ENCODE results near the gene NR4A1. TPM values are rescaled to one million over a fixed set of nuclear protein-coding genes. Genes with fewer than 3 reads are reported as not detected.

The NR4A1 gene
- total and polyA plus RNA-seq, 2 of the 13 experiments (the other 11 are each of a cell fraction or from before 2014, with no cell fraction given), result 5.7 to 15.2 TPM

DNA sequence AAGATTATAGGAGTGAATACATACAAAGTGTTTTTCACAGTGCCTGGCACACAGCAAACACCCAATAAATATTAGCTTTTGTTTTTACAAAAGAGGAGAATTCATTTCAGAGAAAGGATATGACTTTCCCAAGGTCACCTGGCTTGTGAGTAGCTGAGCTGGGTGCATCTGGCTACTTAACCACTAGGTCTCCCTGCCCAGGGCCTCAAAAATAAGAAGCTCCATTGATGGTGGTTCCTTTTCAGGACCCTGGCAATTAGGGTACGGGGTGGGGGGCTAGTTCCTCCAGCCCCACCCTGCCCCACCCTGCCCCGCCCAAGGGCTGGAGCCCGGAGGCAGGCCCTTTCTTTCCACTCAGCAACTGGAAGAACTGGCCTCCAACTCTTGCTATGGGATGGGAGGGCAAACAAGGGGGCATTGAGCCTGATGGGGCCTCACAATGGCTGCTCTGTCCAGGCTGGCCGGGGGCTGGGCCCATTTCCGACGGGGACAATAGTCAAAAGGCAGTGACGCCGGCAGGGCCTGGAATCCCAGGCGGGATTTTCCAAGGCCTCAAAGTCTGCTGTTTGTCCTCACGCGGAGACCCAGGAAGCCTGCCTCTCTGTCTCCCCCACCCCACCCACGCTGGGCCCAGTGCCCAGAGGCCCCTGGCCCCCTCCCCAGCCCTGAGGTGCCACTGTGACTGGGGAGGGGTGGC is 10.4 kb downstream of the NR4A1 start (continued):
- TF ChIP-seq, protein P1, sequence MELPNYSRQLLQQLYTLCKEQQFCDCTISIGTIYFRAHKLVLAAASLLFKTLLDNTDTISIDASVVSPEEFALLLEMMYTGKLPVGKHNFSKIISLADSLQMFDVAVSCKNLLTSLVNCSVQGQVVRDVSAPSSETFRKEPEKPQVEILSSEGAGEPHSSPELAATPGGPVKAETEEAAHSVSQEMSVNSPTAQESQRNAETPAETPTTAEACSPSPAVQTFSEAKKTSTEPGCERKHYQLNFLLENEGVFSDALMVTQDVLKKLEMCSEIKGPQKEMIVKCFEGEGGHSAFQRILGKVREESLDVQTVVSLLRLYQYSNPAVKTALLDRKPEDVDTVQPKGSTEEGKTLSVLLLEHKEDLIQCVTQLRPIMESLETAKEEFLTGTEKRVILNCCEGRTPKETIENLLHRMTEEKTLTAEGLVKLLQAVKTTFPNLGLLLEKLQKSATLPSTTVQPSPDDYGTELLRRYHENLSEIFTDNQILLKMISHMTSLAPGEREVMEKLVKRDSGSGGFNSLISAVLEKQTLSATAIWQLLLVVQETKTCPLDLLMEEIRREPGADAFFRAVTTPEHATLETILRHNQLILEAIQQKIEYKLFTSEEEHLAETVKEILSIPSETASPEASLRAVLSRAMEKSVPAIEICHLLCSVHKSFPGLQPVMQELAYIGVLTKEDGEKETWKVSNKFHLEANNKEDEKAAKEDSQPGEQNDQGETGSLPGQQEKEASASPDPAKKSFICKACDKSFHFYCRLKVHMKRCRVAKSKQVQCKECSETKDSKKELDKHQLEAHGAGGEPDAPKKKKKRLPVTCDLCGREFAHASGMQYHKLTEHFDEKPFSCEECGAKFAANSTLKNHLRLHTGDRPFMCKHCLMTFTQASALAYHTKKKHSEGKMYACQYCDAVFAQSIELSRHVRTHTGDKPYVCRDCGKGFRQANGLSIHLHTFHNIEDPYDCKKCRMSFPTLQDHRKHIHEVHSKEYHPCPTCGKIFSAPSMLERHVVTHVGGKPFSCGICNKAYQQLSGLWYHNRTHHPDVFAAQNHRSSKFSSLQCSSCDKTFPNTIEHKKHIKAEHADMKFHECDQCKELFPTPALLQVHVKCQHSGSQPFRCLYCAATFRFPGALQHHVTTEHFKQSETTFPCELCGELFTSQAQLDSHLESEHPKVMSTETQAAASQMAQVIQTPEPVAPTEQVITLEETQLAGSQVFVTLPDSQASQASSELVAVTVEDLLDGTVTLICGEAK (IDR thresholded peaks at IDR 0.05), result no peak
- TF ChIP-seq, protein P1 (CRISPR knock-in tag; IDR thresholded peaks at IDR 0.05), result no peak
- TF ChIP-seq HNRNPLL (IDR thresholded peaks at IDR 0.05; ENCODE audit: low read depth, low read length, poor library complexity, severe bottlenecking), result peak; percentile 20
- no peak for TF ChIP-seq MTA1 (CRISPR knock-in tag; IDR thresholded peaks at IDR 0.05; ENCODE audit: borderline replicate concordance)
- TF ChIP-seq, protein P2, sequence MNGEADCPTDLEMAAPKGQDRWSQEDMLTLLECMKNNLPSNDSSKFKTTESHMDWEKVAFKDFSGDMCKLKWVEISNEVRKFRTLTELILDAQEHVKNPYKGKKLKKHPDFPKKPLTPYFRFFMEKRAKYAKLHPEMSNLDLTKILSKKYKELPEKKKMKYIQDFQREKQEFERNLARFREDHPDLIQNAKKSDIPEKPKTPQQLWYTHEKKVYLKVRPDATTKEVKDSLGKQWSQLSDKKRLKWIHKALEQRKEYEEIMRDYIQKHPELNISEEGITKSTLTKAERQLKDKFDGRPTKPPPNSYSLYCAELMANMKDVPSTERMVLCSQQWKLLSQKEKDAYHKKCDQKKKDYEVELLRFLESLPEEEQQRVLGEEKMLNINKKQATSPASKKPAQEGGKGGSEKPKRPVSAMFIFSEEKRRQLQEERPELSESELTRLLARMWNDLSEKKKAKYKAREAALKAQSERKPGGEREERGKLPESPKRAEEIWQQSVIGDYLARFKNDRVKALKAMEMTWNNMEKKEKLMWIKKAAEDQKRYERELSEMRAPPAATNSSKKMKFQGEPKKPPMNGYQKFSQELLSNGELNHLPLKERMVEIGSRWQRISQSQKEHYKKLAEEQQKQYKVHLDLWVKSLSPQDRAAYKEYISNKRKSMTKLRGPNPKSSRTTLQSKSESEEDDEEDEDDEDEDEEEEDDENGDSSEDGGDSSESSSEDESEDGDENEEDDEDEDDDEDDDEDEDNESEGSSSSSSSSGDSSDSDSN (CRISPR knock-in tag; IDR thresholded peaks at IDR 0.05), result 0 out of 2 replicates have a peak, but pooled peaks have one; percentile 28
- TF ChIP-seq SP5 (CRISPR knock-in tag; IDR thresholded peaks at IDR 0.05; ENCODE audit: borderline replicate concordance, low read depth), result peak; percentile 66; the same call in 1 of the 2 replicates
- peak; percentile 19; the same call in 1 of the 2 replicates for TF ChIP-seq FOXA3 (CRISPR knock-in tag; IDR thresholded peaks at IDR 0.05)
- TF ChIP-seq, protein P3, sequence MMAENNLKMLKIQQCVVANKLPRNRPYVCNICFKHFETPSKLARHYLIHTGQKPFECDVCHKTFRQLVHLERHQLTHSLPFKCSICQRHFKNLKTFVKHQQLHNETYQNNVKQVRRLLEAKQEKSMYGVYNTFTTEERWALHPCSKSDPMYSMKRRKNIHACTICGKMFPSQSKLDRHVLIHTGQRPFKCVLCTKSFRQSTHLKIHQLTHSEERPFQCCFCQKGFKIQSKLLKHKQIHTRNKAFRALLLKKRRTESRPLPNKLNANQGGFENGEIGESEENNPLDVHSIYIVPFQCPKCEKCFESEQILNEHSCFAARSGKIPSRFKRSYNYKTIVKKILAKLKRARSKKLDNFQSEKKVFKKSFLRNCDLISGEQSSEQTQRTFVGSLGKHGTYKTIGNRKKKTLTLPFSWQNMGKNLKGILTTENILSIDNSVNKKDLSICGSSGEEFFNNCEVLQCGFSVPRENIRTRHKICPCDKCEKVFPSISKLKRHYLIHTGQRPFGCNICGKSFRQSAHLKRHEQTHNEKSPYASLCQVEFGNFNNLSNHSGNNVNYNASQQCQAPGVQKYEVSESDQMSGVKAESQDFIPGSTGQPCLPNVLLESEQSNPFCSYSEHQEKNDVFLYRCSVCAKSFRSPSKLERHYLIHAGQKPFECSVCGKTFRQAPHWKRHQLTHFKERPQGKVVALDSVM (CRISPR knock-in tag; IDR thresholded peaks at IDR 0.05), result peak; percentile 55; the same call in 1 of the 2 replicates
- TF ChIP-seq TBX2 (CRISPR knock-in tag; IDR thresholded peaks at IDR 0.05; ENCODE audit: borderline replicate concordance), result peak; percentile 34; the same call in 1 of the 2 replicates
- TF ChIP-seq ZBTB7A (CRISPR knock-in tag; IDR thresholded peaks at IDR 0.05), result 0 out of 2 replicates have a peak, but pooled peaks have one; percentile 13
- peak; percentile 31; the same call in 1 of the 2 replicates for TF ChIP-seq KLF12 (CRISPR knock-in tag; IDR thresholded peaks at IDR 0.05; ENCODE audit: borderline replicate concordance)
- TF ChIP-seq ZNF317 (CRISPR knock-in tag; IDR thresholded peaks at IDR 0.05), result peak; percentile 94
- peak; percentile 73 for TF ChIP-seq ZSCAN29 (CRISPR knock-in tag; conservative IDR thresholded peaks at IDR 0.05)
- no peak for TF ChIP-seq ZNF772 (CRISPR knock-in tag; IDR thresholded peaks at IDR 0.05)
- peak; percentile 77 for TF ChIP-seq YY1 (IDR thresholded peaks at IDR 0.05; ENCODE audit: insufficient read depth, insufficient replicate concordance, low read depth, low read length)

Measured in HepG2 (cell line).